22Rv1 (cell line): ENCODE measurements around the gene POM121L2.

Experiments used
- CTCF ChIP-seq: fragments of 450-650 bp; IDR thresholded peaks from 2 replicates; pipeline ENCODE4 v1.5.1; 2017; ENCODE audit warnings: mild to moderate bottlenecking
- ZFX ChIP-seq: fragments of 450-650 bp; IDR thresholded peaks from 2 replicates; pipeline ENCODE4 v1.6.1; 2017; ENCODE audit warnings: antibody characterized with exemption, borderline replicate concordance

GRCh38 chr6:27303613-27304272 is 8.3 kb downstream of the POM121L2 start:
- no peak for TF ChIP-seq CTCF
- TF ChIP-seq ZFX, result no peak
